Activated CD4-positive, alpha-beta memory T cell treated with anti-CD3 and anti-CD28 coated beads, Interleukin-2, amount 10 ng/mL, durations not matched to agents 7 days and 5 days (primary cell): ENCODE results near the gene BCAS3. TPM values are rescaled to one million over a fixed set of nuclear protein-coding genes. Genes with fewer than 3 reads are reported as not detected.
"Not testable (repeated sequence)": the region's sequence is repeated elsewhere in the genome, so short reads cannot be mapped to it uniquely, and the experiment has no call there.

ENCODE experiments used
- CTCF ChIA-PET: fragments of 350-600 bp; sonication (Branson Sonifier 250); formaldehyde crosslinking; loops from one replicate; lab custom pipeline; 2021; ENCODE audit warnings: antibody characterized with exemption, inconsistent platforms; lab: Charles Lee
- POLR2A ChIA-PET: fragments of 350-600 bp; sonication (Branson Sonifier 250); formaldehyde crosslinking; loops from one replicate; lab custom pipeline; 2021; ENCODE audit warnings: antibody characterized with exemption; lab: Charles Lee
- DNase-seq: peaks from one replicate; pipeline ENCODE4 v3.0.0-alpha.2; 2020
- H3K27ac Mint-ChIP-seq: one replicate; pipeline ENCODE4 v1.8.0; 2021; ENCODE audit warnings: mild to moderate bottlenecking, mixed read lengths
- H3K27me3 Mint-ChIP-seq: one replicate; pipeline ENCODE4 v1.8.0; 2021; ENCODE audit warnings: mixed read lengths
- H3K36me3 Mint-ChIP-seq: one replicate; pipeline ENCODE4 v1.8.0; 2021; ENCODE audit warnings: low read depth, mixed read lengths
- H3K4me1 Mint-ChIP-seq: one replicate; pipeline ENCODE4 v1.8.0; 2021; ENCODE audit warnings: mixed read lengths
- H3K4me3 Mint-ChIP-seq: one replicate; pipeline ENCODE4 v1.8.0; 2021; ENCODE audit warnings: mild to moderate bottlenecking, mixed read lengths
- H3K9me3 Mint-ChIP-seq: one replicate; pipeline ENCODE4 v1.8.0; 2021; ENCODE audit warnings: mixed read lengths
- total RNA-seq, 2 experiments: library from RNA; stranded (reverse); gene quantifications; one replicate each; pipeline ENCODE4 v1.2.3, GENCODE V29; 2021

BCAS3 gene
- total RNA-seq, 2 experiments from 2014 or later, result 16.2 to 19.8 TPM

DNA sequence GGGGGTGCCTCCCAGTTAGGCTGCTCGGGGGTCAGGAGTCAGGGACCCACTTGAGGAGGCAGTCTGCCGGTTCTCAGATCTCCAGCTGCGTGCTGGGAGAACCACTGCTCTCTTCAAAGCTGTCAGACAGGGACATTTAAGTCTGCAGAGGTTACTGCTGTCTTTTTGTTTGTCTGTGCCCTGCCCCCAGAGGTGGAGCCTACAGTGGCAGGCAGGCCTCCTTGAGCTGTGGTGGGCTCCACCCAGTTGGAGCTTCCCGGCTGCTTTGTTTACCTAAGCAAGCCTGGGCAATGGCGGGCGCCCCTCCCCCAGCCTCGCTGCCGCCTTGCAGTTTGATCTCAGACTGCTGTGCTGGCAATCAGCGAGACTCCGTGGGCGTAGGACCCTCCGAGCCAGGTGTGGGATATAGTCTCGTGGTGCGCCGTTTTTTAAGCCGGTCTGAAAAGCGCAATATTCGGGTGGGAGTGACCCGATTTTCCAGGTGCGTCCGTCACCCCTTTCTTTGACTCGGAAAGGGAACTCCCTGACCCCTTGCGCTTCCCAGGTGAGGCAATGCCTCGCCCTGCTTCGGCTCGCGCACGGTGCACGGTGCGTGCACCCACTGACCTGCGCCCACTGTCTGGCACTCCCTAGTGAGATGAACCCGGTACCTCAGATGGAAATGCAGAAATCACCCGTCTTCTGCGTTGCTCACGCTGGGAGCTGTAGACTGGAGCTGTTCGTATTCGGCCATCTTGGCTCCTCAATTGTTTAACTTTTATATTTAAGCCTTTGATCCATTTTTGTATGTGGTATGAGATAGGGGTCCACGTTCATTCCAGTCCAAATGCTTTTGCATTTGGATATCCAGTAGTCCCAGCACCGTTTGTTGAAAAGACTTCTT, 209.3 kb downstream of the BCAS3 start:
- CTCF ChIA-PET, H3K27ac Mint-ChIP-seq, H3K9me3 Mint-ChIP-seq, DNase-seq, H3K36me3 Mint-ChIP-seq, H3K4me1 Mint-ChIP-seq, H3K27me3 Mint-ChIP-seq, POLR2A ChIA-PET: not testable (repeated sequence)
- peak overlapping the region; percentile 37 for H3K4me3 Mint-ChIP-seq

DNA sequence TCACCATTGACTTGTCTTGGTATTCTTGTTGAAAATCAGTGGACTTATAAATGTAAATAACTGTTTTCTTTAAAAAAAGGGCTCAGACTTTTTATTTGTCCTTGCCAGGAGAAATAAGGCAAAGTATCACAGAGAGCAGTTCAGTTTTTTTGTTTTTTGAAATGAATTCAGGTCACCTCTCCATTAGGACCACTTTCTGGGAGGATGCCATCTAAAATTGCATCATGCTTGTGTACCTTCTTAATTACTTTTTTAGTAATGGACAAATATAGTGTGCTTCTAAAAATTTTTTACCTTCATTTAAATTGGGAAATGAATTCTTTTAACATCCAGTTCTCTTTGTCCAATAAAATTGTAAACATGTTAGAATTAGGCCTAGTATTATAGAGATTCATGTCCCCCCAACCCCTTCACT, 210.0 kb downstream of the BCAS3 start:
- no peaks in the 10 kb centered on the region for H3K4me1 Mint-ChIP-seq
- no peak overlapping the region for H3K27ac Mint-ChIP-seq
- no peak overlapping the region for H3K4me3 Mint-ChIP-seq
- no peaks in the 10 kb centered on the region for H3K9me3 Mint-ChIP-seq
- no peak for DNase-seq
- ChIA-PET CTCF (no interaction called here), POLR2A (no interaction called here)
- no peaks in the 10 kb centered on the region for H3K36me3 Mint-ChIP-seq
- H3K27me3 Mint-ChIP-seq, result no peaks in the 10 kb centered on the region

DNA sequence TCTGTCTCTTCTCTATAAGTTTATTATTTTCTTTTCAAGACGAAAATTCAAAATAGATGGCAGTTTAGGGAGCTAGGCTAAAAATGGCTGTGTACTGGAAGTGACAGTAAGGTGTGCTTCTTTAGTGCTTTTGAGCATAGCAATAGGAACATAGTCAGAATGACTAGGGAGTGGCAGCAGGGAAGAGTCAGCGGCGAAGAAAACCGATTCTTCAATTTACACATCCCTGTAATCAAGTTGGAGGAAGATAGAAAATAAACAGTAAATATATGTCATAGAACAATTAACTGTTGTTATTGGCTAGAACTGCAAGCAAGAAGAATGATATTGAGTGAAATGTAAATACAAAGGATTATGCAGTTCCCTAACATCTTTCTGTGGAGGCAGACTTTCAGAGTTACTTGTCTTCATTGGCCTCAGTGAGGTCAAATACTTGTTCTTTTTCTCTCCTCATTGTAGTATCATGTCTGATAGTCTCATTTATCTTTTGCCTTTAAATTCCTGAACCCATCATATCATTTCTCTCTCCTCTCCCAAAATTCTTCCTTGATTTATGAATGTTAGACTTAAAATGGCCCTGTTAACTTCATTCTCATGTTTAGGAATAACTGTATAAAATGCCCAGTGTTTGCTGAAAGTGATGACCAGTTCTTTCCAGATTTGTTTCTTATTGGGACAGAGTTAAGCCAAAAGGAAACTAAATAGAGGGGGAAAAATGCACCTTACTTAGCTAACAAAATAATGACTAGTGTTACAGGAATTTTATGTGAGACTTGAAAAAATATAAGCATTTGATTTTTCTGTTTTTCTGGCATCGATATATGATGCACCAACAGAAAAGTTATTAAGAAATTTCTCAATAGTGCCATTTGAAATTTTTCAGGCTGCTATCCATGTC, 211.4 kb downstream of the BCAS3 start:
- no peak overlapping the region for H3K27ac Mint-ChIP-seq
- peaks cover 4% of the 10 kb centered on the region for H3K36me3 Mint-ChIP-seq
- ChIA-PET POLR2A (no interaction called here), CTCF (interaction anchor here (0.8 kb wide), 1 partner anchor 15 kb away, joined by 3 read pairs; no protein-coding TSS in a partner anchor)
- peaks cover 4% of the 10 kb centered on the region for H3K9me3 Mint-ChIP-seq
- no peak overlapping the region for H3K4me3 Mint-ChIP-seq
- no peaks in the 10 kb centered on the region for H3K27me3 Mint-ChIP-seq
- no peaks in the 10 kb centered on the region for H3K4me1 Mint-ChIP-seq
- DNase-seq, result no peak

DNA sequence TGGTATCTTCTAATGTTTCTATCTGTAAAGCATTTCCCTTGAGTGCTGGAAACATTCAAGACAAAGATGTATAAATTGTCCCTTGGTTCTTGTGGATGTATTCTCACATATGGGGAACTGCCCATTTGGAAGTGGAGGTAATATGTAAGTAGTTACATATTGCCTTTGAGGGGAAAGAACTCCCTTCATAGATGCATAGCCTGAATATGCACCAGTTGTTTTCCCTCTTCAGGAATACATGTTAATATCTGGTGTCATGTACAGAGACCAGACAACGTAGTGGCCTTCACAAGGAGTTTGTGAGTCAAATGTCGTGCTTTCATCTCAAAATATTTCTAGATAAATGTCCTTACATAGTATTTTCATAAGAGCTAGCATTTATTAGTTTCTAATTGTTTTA, 213.5 kb downstream of the BCAS3 start:
- Mint-ChIP-seq H3K36me3 (peaks cover 4% of the 10 kb centered on the region), H3K27ac (no peak overlapping the region), H3K4me1 (no peaks in the 10 kb centered on the region), H3K4me3 (no peak overlapping the region), H3K9me3 (peaks cover 4% of the 10 kb centered on the region), H3K27me3 (no peaks in the 10 kb centered on the region)
- CTCF ChIA-PET, result no interaction called here
- DNase-seq, result no peak
- POLR2A ChIA-PET, result no interaction called here

DNA sequence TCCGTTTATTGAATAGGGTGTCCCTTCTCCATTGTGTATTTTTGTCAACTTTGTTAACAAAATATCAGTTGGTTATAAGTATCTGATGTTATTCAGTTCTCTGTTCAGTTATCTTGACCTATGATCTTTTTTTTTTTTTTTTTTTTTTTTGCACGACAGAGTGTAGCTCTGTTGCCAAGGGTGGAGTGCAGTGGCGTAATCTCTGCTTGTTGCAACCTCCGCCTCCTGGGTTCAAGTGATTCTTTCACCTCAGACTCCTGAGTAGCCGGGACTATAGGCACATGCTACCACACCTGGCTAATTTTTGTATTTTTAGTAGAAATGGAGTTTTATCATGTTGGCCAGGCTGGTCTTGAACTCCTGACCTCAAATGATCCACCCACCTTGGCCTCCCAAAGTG, 215.8 kb downstream of the BCAS3 start:
- Mint-ChIP-seq H3K4me3 (no peak overlapping the region), H3K36me3 (peaks cover 4% of the 10 kb centered on the region), H3K27ac (no peak overlapping the region), H3K9me3 (peaks cover 13% of the 10 kb centered on the region), H3K4me1 (no peaks in the 10 kb centered on the region), H3K27me3 (no peaks in the 10 kb centered on the region)
- DNase-seq, result no peak
- ChIA-PET CTCF (interaction anchor here (0.7 kb wide), 1 partner anchor 442 kb away, joined by 3 read pairs; no protein-coding TSS in a partner anchor), POLR2A (no interaction called here)

DNA sequence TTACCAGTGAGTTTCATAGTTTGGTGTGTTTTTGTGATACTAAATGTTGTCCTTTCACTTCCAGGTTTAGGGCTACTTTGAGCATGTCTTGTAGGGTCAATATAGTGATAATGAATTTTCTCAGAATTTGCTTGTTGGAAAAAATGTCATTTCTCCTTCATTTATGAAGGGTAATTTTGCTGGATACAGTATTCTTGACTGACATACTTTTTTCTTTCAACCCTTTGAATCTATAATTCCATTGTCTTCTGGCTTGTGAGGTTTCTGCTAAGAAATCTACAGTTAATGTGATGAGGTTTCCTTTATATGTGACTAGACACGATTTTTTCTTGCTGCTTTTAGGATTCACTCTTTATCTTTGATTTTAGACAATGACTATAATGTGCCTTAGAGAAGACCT, 219.3 kb downstream of the BCAS3 start:
- H3K36me3 Mint-ChIP-seq, result peaks cover 4% of the 10 kb centered on the region
- H3K27ac Mint-ChIP-seq, result no peak overlapping the region
- no peaks in the 10 kb centered on the region for H3K4me1 Mint-ChIP-seq
- DNase-seq, result no peak
- H3K27me3 Mint-ChIP-seq, result no peaks in the 10 kb centered on the region
- ChIA-PET POLR2A (no interaction called here), CTCF (no interaction called here)
- peaks cover 15% of the 10 kb centered on the region for H3K9me3 Mint-ChIP-seq
- H3K4me3 Mint-ChIP-seq, result no peak overlapping the region

DNA sequence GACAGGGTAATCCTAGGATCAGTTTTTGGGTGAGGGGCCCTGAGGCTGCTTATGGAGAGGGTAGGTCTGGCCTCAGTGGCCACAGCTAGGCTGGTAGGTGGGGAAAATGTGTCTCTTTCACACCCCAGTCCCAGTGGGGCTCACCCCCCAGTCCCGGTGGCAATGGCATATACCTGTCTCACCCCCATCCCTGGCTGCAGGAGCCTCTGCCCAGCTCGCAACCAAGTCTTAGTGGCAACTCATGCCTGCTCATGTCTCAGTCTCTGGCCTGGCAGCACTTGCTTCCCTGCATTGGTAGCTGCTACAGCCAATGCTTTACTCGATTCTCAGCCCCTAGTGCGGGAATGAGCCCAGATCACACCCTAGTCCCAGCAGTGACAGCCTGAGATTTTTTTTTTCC, 221.5 kb downstream of the BCAS3 start:
- no peaks in the 10 kb centered on the region for H3K27me3 Mint-ChIP-seq
- CTCF ChIA-PET, result no interaction called here
- no peak overlapping the region for H3K4me3 Mint-ChIP-seq

DNA sequence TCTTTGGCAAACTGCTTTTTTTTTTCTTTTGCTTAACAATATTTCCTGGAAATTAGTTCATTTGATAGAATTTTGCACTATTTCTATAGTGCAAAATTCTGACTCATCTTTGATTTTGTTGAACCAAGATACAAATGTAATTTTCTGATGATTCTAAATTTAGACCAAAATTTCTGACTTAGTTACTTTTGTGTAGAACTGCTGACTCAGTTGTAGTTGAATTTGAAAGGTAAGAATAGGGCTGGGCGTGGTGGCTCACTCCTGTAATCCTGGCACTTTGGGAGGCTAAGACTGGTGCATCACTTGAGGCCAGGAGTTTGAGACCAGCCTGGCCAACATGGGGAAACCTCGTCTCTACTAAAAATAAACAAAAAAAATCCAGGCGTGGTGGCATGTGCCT, 223.0 kb downstream of the BCAS3 start:
- no peak for DNase-seq
- no peaks in the 10 kb centered on the region for H3K36me3 Mint-ChIP-seq
- H3K9me3 Mint-ChIP-seq, result peaks cover 11% of the 10 kb centered on the region
- no peaks in the 10 kb centered on the region for H3K4me1 Mint-ChIP-seq
- ChIA-PET CTCF (no interaction called here), POLR2A (no interaction called here)
- no peak overlapping the region for H3K27ac Mint-ChIP-seq
- H3K4me3 Mint-ChIP-seq, result no peak overlapping the region
- H3K27me3 Mint-ChIP-seq, result no peaks in the 10 kb centered on the region

More for the DNA sequence above, 221.5 kb downstream of the BCAS3 start:
- H3K9me3 Mint-ChIP-seq, result peaks cover 11% of the 10 kb centered on the region
- DNase-seq, result no peak
- no peak overlapping the region for H3K27ac Mint-ChIP-seq
- POLR2A ChIA-PET, result no interaction called here
- no peaks in the 10 kb centered on the region for H3K36me3 Mint-ChIP-seq
- no peaks in the 10 kb centered on the region for H3K4me1 Mint-ChIP-seq

DNA sequence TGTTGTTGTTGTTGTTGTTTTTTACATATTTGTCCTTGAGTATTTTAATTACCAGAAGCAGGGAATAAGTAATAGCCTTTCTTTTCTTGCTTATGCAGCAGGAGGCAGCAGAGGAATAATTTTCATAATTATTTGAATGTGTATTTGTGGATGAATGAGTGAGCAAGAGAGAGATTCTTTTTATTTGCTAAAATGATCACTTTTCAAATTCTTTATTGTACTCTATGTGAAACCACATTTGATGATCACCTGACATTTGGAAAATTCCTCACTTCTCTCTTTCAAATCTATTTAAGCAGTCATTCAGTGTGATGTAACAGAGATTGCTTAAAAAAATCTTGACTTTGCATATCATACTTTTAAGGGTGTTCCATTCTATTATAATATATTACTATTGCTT, 223.6 kb downstream of the BCAS3 start:
- no peak for DNase-seq
- Mint-ChIP-seq H3K4me1 (no peaks in the 10 kb centered on the region), H3K36me3 (no peaks in the 10 kb centered on the region), H3K9me3 (peaks cover 11% of the 10 kb centered on the region), H3K4me3 (no peak overlapping the region), H3K27me3 (no peaks in the 10 kb centered on the region), H3K27ac (no peak overlapping the region)
- ChIA-PET POLR2A (no interaction called here), CTCF (no interaction called here)

DNA sequence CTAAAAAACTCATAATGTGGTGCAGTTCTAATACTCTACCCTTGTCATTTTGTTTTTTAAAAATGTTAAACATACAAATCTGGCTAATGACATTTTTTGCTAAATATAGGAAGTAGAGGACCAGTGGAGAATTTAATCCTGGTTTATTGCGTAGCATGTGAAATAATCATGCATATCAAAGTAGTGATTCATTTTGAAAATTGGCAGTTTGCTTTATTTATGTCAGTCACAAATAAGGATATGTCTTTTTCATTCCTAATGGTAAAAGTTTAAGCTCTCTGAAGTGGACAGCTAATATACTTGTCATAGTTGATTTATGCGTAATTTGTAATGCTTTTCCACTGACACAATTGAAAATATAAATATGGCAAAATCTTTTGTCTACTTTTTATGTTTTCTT, 224.2 kb downstream of the BCAS3 start:
- CTCF ChIA-PET, result no interaction called here
- no peak overlapping the region for H3K4me3 Mint-ChIP-seq
- DNase-seq, result no peak
- H3K27me3 Mint-ChIP-seq, result no peaks in the 10 kb centered on the region
- no peak overlapping the region for H3K27ac Mint-ChIP-seq
- POLR2A ChIA-PET, result no interaction called here
- H3K4me1 Mint-ChIP-seq, result no peaks in the 10 kb centered on the region
- no peaks in the 10 kb centered on the region for H3K36me3 Mint-ChIP-seq
- peaks cover 9% of the 10 kb centered on the region for H3K9me3 Mint-ChIP-seq

DNA sequence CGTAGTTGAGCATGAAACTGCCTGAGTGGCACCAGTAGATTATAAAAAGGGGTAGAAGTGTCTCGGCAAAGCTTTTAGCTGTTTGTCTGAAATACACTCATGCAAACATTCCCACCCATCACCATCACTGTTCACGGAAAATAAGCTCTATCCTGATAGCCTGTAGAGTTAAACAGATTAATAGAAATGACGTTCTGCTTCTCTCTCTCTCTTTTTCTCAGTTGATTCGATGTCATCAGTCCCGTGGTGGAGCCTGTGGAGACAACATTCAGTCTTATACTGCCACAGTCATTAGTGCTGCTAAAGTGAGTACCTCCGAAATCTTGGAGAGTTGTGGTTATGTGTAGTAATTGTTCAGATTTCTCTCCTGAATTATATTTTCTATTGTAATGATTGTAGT, 224.7 kb downstream of the BCAS3 start:
- DNase-seq, result no peak
- no peaks in the 10 kb centered on the region for H3K27me3 Mint-ChIP-seq
- peaks cover 5% of the 10 kb centered on the region for H3K9me3 Mint-ChIP-seq
- POLR2A ChIA-PET, result no interaction called here
- no peaks in the 10 kb centered on the region for H3K4me1 Mint-ChIP-seq
- CTCF ChIA-PET, result no interaction called here
- H3K4me3 Mint-ChIP-seq, result no peak overlapping the region
- H3K36me3 Mint-ChIP-seq, result no peaks in the 10 kb centered on the region
- no peak overlapping the region for H3K27ac Mint-ChIP-seq

DNA sequence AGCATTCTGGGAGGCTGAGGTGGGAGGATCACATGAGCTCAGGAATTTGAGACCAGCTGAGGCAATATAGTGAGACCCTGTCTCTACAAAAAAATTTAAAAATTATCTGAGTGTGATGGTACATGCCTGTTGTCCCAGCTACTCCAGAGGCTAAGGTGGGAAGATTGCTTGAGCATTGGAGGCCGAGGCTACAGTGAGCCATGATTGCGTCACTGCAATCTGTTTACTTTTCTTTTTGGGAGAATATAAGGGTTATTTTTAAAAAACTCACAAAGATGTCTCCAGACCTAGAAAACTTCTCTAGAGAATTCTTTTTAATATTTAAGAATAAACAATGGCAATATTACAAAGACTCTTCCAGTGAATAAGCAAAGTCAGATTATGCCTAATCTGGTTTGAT, 226.9 kb downstream of the BCAS3 start:
- POLR2A ChIA-PET, result no interaction called here
- no peaks in the 10 kb centered on the region for H3K36me3 Mint-ChIP-seq
- no peaks in the 10 kb centered on the region for H3K9me3 Mint-ChIP-seq
- CTCF ChIA-PET, result interaction anchor here (0.8 kb wide), 1 partner anchor 16 kb away, joined by 3 read pairs; no protein-coding TSS in a partner anchor
- H3K27ac Mint-ChIP-seq, result no peak overlapping the region
- H3K27me3 Mint-ChIP-seq, result no peaks in the 10 kb centered on the region
- H3K4me3 Mint-ChIP-seq, result no peak overlapping the region
- H3K4me1 Mint-ChIP-seq, result no peaks in the 10 kb centered on the region
- no peak for DNase-seq

DNA sequence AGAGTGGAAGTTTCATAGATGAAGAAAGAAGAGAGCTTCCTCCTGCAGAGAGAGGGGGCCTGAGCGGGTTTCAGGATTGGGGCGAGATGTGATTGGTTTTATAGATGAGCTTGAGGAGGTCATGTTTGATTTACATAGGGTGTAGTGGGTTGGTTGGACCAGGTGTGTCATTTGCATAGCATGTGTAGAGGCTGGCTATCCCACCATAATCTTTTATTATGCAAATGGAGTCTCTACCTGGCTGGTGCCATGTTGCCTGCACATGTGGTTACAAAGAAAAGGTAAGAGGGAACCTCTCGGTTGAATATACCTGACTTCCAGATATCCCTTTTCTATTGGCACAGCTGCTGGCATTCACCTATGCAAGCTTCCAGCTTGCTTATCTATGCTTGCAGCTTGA, 228.1 kb downstream of the BCAS3 start:
- Mint-ChIP-seq H3K27ac (no peak overlapping the region), H3K4me1 (no peaks in the 10 kb centered on the region), H3K4me3 (no peak overlapping the region), H3K36me3 (no peaks in the 10 kb centered on the region), H3K27me3 (no peaks in the 10 kb centered on the region), H3K9me3 (no peaks in the 10 kb centered on the region)
- no peak for DNase-seq
- POLR2A ChIA-PET, result no interaction called here
- CTCF ChIA-PET, result no interaction called here
